SJSA1 (cell line): ENCODE results near the gene COL16A1. TPM values are rescaled to one million over a fixed set of nuclear protein-coding genes. Genes with fewer than 3 reads are reported as not detected.

ENCODE experiments used
- DNase-seq, 2 experiments: peaks; one replicate each; pipeline ENCODE4 v3.0.0-alpha.2; 2015 to 2020; ENCODE audit warnings: low spot score in 2 of 2, low read depth in 1 of 2
- H3K27ac ChIP-seq: fragments of 250-450 bp; sonication (Bioruptor Pico); 2 replicates; pipeline ENCODE4 v1.5.1; 2020; ENCODE audit warnings: mild to moderate bottlenecking, moderate library complexity
- H3K27me3 ChIP-seq: fragments of 250-450 bp; sonication (Bioruptor Pico); replicated peaks from 2 replicates; pipeline ENCODE4 v1.5.1; 2020; ENCODE audit warnings: mild to moderate bottlenecking, moderate library complexity
- H3K36me3 ChIP-seq: fragments of 250-450 bp; sonication (Bioruptor Pico); 2 replicates; pipeline ENCODE4 v1.5.1; 2020; ENCODE audit warnings: mild to moderate bottlenecking
- H3K4me1 ChIP-seq: fragments of 250-450 bp; sonication (Bioruptor Pico); replicated peaks from 2 replicates; pipeline ENCODE4 v1.6.1; 2021; ENCODE audit warnings: mild to moderate bottlenecking
- H3K4me3 ChIP-seq: fragments of 250-450 bp; sonication (Bioruptor Pico); 2 replicates; pipeline ENCODE4 v1.5.1; 2020; ENCODE audit warnings: mild to moderate bottlenecking
- H3K9me3 ChIP-seq: fragments of 250-450 bp; sonication (Bioruptor Pico); replicated peaks from 2 replicates; pipeline ENCODE4 v1.5.1; 2020; ENCODE audit warnings: mild to moderate bottlenecking
- total RNA-seq: library from RNA; depleted of rRNA; stranded (reverse); fragments of >200 nt; shearing (Covaris generic); gene quantifications from 2 replicates; pipeline ENCODE4 v1.2.3, GENCODE V29; 2014

COL16A1 gene
- total RNA-seq, 1 experiment from 2014 or later: 365 TPM

DNA sequence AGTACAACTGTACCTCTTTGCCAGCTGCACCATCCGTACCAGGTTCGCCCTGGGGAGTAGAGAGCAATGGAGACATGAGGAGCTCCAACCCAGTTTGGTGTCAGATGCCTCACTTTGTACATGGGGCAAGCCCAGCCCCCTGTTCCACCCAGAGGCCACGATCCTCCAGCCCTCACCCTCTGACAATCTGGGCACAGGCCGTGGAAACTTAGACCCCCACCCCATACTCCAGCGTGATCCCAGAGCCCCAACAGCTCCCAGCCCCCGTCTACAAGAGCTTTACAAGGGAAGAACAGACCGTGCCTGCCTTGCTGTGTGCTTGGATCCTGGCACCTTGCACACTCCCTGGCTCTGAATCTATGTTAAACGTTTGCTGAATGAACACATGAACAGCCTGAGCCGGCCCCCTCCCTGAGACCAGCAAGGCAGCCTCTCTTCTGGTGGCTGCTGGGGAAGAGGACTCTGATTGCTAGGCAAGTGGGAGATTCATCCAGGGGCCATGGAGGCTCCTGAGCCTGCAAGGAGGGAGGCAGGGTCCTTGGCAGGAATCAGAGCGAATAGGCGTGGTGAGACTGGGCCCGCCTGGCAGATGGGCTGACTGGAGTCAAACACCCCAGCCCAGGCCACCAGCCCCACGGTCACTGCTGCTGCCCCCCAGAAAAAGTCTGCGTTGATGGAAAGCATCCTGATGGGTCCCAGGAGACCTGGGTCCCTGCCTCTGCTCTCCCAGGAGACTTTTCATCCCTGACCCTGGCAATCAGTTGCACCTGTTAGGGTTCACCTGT is 46.6 kb downstream of the COL16A1 start:
- Histone ChIP-seq H3K27me3 (no peaks in the 10 kb centered on the region), H3K4me3 (no peak overlapping the region), H3K9me3 (no peaks in the 10 kb centered on the region), H3K4me1 (no peaks in the 10 kb centered on the region), H3K27ac (no peak overlapping the region), H3K36me3 (peaks cover 95% of the 10 kb centered on the region)
- no peak for DNase-seq

DNA sequence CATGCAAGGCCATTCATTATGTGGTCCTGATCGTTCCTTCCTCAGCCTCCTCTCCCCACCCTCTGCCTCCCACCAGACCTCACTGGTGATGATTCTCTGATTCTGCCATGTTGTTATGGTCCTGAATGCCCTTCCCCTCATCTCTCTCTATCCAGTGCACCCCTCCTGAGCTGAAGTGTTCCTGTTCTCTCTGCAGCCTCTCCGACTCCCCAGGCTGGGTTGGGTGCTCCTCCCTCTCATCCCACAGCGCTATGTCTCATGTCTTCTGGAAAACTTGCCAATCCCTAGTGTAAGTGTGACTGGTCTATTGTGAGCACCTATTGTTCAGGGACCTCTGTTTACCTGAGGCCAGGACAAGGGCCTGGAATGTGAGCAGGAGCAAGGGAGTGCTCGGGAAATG is 48.1 kb downstream of the COL16A1 start:
- no peak for DNase-seq
- Histone ChIP-seq H3K9me3 (no peaks in the 10 kb centered on the region), H3K4me3 (no peak overlapping the region), H3K27me3 (no peaks in the 10 kb centered on the region), H3K36me3 (peaks cover 94% of the 10 kb centered on the region), H3K4me1 (no peaks in the 10 kb centered on the region; the same call in 1 of the 2 replicates), H3K27ac (no peak overlapping the region)

DNA sequence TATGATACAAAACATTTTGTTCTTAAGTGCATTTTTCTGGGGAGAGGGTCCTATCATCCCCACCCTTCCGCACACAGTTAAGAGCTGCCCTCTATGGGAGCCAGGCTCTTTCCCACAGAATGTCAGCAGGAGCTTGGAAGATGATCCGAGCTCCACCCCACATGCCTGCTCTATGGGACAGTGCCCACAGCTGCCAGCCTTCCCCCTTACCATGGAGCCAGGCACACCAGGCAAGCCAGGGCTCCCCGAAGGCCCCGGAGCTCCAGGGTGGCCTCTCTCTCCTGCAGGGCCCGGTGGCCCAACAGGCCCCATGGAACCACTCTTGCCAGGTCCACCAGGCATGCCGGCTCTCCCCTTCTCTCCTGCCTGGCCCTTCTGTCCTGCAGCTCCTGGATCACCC is 48.7 kb downstream of the COL16A1 start:
- Histone ChIP-seq H3K9me3 (no peaks in the 10 kb centered on the region), H3K4me3 (no peak overlapping the region), H3K27ac (no peak overlapping the region), H3K27me3 (no peaks in the 10 kb centered on the region), H3K4me1 (no peaks in the 10 kb centered on the region; the same call in 1 of the 2 replicates), H3K36me3 (peaks cover 87% of the 10 kb centered on the region)
- no peak for DNase-seq

DNA sequence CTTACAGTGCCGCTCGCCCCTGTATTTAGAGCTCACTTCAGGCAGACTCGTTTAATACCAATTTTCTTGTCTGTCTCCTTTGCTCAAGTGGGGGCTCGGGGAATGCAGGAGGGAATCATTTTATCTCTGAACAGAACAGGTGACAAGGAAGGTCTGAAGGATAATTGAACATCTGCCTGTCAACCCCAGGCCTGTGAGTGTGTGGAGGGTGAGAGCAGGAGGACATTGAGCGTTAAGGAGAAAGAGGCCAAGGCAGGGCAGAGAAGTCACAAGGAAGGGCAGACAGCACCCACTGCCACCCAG is 49.4 kb downstream of the COL16A1 start:
- no peaks in the 10 kb centered on the region for H3K9me3 ChIP-seq
- no peaks in the 10 kb centered on the region; the same call in 1 of the 2 replicates for H3K4me1 ChIP-seq
- DNase-seq: no peak
- no peaks in the 10 kb centered on the region for H3K27me3 ChIP-seq
- no peak overlapping the region for H3K4me3 ChIP-seq
- H3K36me3 ChIP-seq: peaks cover 82% of the 10 kb centered on the region
- no peak overlapping the region for H3K27ac ChIP-seq

DNA sequence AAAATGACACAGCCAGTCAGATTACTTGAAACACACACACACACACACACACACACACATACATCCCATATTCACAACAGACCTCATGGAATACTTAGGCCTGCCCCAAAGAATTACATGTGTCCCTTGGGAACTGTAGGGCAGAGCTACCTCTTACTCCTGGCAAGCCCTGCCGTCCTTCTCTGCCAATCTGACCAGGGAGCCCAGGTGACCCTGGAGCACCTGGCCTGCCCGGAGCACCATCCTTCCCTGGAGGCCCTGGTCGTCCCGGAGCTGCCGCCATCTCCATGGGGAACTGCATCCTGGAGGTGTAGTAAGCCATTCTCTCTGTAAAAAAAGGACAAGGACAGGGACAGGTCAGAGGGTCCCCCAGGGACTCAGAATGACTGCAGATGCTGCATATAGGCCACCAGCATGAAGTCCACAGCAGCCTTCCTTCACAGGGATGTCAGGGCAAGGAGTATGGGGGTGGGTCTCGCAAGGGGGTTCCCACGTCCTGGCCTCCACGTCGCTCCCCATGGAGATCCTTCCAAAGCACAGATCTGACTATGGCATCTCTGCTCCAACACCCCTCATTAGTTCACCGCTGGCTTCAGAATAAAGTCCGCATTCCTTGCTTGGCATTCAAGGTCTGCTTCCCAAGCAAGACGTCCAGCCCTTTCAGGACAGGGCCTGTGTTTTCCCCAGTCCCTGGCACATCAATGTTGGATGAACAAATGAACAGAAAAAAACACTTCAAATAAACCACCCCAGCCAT is 49.9 kb downstream of the COL16A1 start:
- DNase-seq: no peak
- H3K27ac ChIP-seq: no peak overlapping the region
- peaks cover 77% of the 10 kb centered on the region for H3K36me3 ChIP-seq
- no peaks in the 10 kb centered on the region; the same call in 1 of the 2 replicates for H3K4me1 ChIP-seq
- H3K9me3 ChIP-seq: no peaks in the 10 kb centered on the region
- H3K4me3 ChIP-seq: no peak overlapping the region
- H3K27me3 ChIP-seq: no peaks in the 10 kb centered on the region

DNA sequence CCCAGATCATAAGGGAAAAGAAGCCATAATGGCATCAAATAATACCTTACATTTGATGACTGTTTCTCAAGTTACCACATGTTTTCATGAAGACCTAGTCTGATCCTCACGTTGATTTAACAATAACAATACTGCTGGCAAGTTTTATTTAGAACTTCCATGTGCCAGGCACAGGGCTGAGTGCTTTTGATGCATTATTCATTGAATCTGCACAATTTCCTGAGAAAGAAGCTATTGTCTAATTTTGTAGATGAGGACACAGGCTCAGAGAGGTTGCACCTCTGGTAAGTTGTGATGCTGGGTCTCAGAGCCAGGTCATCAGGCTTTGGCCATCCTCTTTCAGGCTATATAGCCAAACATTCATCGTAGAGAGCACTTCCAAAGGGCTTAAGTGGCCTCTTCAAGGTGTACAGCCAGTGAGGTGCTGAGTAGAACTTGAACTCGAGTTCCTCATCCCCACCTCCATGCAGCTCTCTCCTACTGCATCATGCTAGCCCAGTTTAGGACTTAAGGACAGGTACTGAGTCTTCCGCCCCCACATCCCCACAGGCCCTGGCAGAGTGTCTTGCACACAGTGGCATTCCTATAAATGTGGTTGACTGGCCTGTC is 50.8 kb downstream of the COL16A1 start:
- no peak overlapping the region for H3K4me3 ChIP-seq
- DNase-seq: no peak
- H3K27me3 ChIP-seq: no peaks in the 10 kb centered on the region
- H3K9me3 ChIP-seq: no peaks in the 10 kb centered on the region
- no peaks in the 10 kb centered on the region; the same call in 1 of the 2 replicates for H3K4me1 ChIP-seq
- no peak overlapping the region for H3K27ac ChIP-seq
- peaks cover 68% of the 10 kb centered on the region for H3K36me3 ChIP-seq

DNA sequence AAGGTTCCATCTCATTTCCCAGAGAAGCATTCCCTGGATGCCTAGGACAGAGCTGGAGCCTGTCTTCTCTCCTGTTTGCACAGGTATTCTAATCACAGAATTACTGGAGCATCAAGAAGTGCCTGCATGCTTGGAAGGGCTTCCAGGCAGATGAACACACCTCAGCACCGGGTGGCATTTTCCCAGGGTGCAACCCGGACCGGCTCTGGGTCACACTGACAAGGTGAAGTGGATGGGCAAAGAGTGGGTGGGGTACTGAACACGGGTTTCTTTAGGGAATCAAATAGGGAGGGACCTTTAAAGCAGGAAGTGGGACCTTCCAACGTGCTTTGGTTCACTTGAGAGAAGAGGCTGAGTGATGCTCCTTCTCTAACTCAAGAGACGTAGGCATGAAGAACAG is 52.1 kb downstream of the COL16A1 start:
- H3K4me1 ChIP-seq: no peaks in the 10 kb centered on the region; the same call in 1 of the 2 replicates
- H3K27ac ChIP-seq: no peak overlapping the region
- H3K4me3 ChIP-seq: no peak overlapping the region
- H3K9me3 ChIP-seq: no peaks in the 10 kb centered on the region
- peaks cover 55% of the 10 kb centered on the region for H3K36me3 ChIP-seq
- no peak for DNase-seq
- no peaks in the 10 kb centered on the region for H3K27me3 ChIP-seq

DNA sequence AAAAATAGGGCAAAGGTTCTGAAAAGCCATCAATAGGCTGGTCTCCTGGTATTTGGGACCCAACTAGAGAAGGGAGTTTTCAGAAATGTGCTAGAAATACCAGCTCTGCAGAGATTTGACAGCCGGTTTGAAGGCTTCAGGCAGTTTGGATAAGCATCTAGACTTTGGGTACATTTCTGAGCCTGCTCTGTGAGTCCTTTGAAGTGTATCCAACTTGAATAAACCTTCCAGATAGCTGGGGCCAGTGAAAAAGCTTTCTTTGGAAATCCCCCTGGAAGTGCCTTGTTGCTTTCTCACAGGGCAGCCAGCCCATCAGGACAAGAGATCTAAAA is 52.8 kb downstream of the COL16A1 start:
- no peaks in the 10 kb centered on the region; the same call in 1 of the 2 replicates for H3K4me1 ChIP-seq
- H3K36me3 ChIP-seq: peaks cover 48% of the 10 kb centered on the region
- no peak for DNase-seq

DNA sequence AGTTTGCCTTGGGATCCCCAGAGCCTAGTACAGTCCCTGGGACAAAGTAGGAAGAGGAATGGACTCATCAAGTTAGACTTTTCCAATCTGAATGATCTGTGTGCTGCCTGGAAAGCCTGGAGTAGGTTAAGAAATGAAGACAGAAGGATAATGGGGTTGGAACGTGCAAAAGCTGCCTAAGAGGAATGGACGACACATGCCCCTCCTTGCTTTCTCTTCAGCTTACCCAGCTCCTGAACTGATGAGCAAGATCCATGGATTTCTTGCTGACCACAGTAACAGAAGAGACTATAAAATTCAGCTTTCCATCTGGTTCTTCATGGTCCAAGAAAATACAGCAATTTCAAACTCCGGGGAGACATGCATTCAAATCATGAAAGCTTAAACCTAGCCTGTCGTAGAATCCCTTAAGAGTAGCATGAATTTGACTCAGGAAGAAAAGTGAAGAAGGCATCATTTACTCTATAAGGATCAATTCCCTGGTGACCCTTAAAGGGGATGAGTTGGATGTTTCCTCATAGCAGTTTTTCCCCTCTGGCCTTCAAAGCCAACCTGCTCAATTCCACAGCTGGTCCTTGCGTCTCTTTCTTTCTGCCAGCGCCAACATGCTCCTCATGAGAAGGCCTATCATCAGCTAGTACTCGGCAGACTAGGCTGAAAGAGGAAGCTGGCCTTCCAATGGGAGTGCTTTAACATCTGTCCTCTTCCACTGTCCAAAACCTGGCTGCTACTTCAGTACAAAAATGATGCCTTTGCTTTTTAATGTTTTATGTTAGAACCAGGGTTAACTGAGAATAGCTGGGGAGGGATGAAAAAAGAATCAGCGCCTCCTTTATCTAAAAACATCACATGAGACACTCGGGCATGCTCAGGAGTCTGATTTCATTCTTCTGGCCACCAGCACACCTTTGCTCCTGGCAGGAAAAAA is 53.4 kb downstream of the COL16A1 start:
- Histone ChIP-seq H3K4me1 (peaks cover 4% of the 10 kb centered on the region), H3K27me3 (no peaks in the 10 kb centered on the region)
- DNase-seq: no peak

More for the DNA sequence above, 52.8 kb downstream of the COL16A1 start:
- Histone ChIP-seq H3K27ac (no peak overlapping the region; the same call in 1 of the 2 replicates), H3K27me3 (no peaks in the 10 kb centered on the region), H3K4me3 (no peak overlapping the region), H3K9me3 (no peaks in the 10 kb centered on the region)

DNA sequence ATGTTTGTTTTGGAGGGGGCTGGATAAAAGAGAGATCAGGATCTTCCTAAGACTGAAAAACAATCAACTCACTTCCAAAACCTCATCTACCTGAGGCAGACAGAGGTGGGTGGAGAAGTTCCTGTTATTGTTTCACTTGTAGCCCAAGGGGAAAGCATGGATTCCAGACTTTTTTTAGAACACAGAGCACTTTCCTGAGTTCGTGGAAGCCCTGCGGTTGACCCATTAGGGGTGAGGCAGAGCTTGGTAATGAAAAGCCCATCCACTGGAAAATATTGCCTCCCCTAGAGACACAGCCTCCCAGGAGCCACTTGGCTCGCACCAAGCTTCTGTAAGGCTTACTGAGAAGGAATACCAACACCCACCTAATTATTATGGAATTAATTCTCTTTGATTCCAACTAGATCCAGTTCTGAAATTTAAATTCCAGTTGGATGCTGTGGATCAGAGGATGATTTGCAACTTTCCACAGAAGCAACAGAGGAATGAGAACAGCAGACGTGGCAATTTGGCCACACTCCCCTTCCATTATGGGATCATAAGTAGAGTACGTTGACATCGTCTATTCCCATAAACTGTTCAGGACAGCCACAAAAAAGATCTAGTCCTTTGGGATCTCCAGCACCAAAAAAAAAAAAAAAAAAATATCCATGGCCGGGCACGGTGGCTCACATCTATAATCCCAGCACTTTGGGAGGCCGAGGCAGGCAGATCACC is 55.0 kb downstream of the COL16A1 start:
- DNase-seq: no peak

More for the DNA sequence above, 53.4 kb downstream of the COL16A1 start:
- no peak overlapping the region for H3K27ac ChIP-seq
- H3K4me3 ChIP-seq: no peak overlapping the region
- H3K9me3 ChIP-seq: no peaks in the 10 kb centered on the region
- peaks cover 42% of the 10 kb centered on the region for H3K36me3 ChIP-seq

DNA sequence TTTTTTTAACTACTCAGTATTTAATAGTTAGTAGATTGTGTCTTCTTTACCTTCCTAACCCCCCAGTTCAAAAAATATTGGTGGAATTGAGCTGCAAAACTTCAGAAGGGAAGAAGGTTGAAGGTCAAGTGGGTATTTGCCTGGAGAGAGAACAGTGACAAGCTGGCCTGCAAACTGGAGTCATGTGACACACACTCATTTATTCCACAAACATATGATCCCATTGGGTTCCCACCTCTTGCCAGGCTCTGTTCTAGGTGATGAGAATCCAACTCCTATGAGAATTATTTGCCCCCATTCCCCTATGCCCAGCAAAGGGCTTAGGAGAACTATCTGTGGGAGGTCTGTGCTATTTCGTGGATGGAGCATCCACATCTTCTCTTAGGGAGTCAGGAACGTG is 55.6 kb downstream of the COL16A1 start:
- DNase-seq: no peak
- no peaks in the 10 kb centered on the region for H3K9me3 ChIP-seq
- peaks cover 36% of the 10 kb centered on the region for H3K36me3 ChIP-seq
- no peak overlapping the region for H3K27ac ChIP-seq
- peaks cover 12% of the 10 kb centered on the region for H3K4me1 ChIP-seq
- H3K4me3 ChIP-seq: no peak overlapping the region
- H3K27me3 ChIP-seq: no peaks in the 10 kb centered on the region

More for the DNA sequence above, 55.0 kb downstream of the COL16A1 start:
- Histone ChIP-seq H3K27me3 (no peaks in the 10 kb centered on the region), H3K4me1 (peaks cover 7% of the 10 kb centered on the region), H3K27ac (no peak overlapping the region), H3K36me3 (peaks cover 36% of the 10 kb centered on the region), H3K4me3 (no peak overlapping the region), H3K9me3 (no peaks in the 10 kb centered on the region)

DNA sequence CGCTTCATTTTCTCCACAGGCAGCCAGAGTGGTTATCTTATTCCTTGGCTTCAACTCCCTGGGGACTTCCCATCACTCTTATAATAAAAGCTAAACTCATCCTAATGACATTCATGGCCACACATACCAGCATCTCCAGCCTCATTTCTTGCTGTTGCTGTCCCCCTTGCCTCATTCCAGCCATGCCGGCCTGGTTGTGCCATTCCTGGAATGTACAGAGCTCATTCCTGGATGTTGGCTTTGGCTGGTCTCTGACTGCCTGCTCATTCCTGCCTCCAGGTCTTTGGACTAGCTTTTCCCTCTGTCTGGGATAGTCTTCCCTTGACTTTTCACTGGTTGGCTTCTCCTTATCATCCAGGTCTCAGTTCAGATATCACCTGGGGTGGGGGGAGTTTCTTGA is 56.7 kb downstream of the COL16A1 start:
- H3K27me3 ChIP-seq: no peaks in the 10 kb centered on the region
- peak in 1 of 2 experiments; percentile 27 for DNase-seq
- H3K27ac ChIP-seq: no peak overlapping the region

More for the DNA sequence above, 56.7 kb downstream of the COL16A1 start:
- Histone ChIP-seq H3K36me3 (peaks cover 26% of the 10 kb centered on the region), H3K4me3 (no peak overlapping the region), H3K9me3 (no peaks in the 10 kb centered on the region), H3K4me1 (peaks cover 12% of the 10 kb centered on the region)
